ENCODE data around the gene IQSEC1. TPM values are rescaled to one million over a fixed set of nuclear protein-coding genes. Genes with fewer than 3 reads are reported as not detected.

IQSEC1 gene
- total RNA-seq, 1 donor from 2014 or later = 34.2 TPM

- H3K9me3 Mint-ChIP-seq (ENCODE audit: low read depth) = no peaks in the 10 kb centered on the region
- no peaks in the 10 kb centered on the region for H3K36me3 Mint-ChIP-seq (ENCODE audit: insufficient read depth)
- no peak for TF ChIP-seq CTCF (IDR thresholded peaks at IDR 0.05; ENCODE audit: unreplicated experiment)
- no peaks in the 10 kb centered on the region for H3K4me1 Mint-ChIP-seq (ENCODE audit: low read depth)
- peaks cover 19% of the 10 kb centered on the region for H3K27me3 Mint-ChIP-seq
- DNase-seq (ENCODE audit: low spot score, unreplicated experiment) = no peak
- no peak overlapping the region for H3K4me3 Mint-ChIP-seq (ENCODE audit: low read depth)
- H3K27ac Mint-ChIP-seq = no peak overlapping the region
These were observed 7.0 kb downstream of the IQSEC1 start for GRCh38 chr3:13066236-13066635.

- H3K4me3 Mint-ChIP-seq (ENCODE audit: low read depth) = no peak overlapping the region
- peaks cover 15% of the 10 kb centered on the region for H3K27me3 Mint-ChIP-seq
- DNase-seq (ENCODE audit: low spot score, unreplicated experiment) = no peak
- H3K9me3 Mint-ChIP-seq (ENCODE audit: low read depth) = no peaks in the 10 kb centered on the region
- H3K36me3 Mint-ChIP-seq (ENCODE audit: insufficient read depth) = no peaks in the 10 kb centered on the region
- TF ChIP-seq CTCF (IDR thresholded peaks at IDR 0.05; ENCODE audit: unreplicated experiment) = no peak
- H3K27ac Mint-ChIP-seq = no peak overlapping the region
- H3K4me1 Mint-ChIP-seq (ENCODE audit: low read depth) = no peaks in the 10 kb centered on the region
These were observed 7.5 kb downstream of the IQSEC1 start for GRCh38 chr3:13065727-13066126.

DNA sequence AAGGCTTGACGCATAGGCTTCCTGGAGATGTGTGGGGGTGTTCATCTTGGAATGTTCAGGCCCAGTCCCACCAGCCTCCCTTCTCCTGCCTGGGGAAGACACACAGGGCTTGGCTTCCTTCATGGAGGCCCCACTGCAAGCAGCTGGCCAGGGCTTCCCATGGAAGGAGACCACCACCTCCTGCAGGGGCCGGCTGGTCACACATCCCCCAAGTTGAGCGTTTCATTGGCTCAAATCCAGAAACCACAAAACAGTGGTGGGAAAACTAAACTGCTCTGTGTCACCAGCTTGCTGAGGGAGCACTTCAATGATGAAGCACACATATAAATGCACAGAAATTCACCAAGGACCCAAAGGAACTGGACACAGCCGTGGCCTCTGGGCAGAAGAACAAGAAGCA is 8.3 kb downstream of the IQSEC1 start:
- no peak overlapping the region for H3K27ac Mint-ChIP-seq
- H3K9me3 Mint-ChIP-seq (ENCODE audit: low read depth) = no peaks in the 10 kb centered on the region
- TF ChIP-seq CTCF (IDR thresholded peaks at IDR 0.05; ENCODE audit: unreplicated experiment) = no peak
- no peaks in the 10 kb centered on the region for H3K4me1 Mint-ChIP-seq (ENCODE audit: low read depth)
- no peak overlapping the region for H3K4me3 Mint-ChIP-seq (ENCODE audit: low read depth)
- peaks cover 14% of the 10 kb centered on the region for H3K27me3 Mint-ChIP-seq
- H3K36me3 Mint-ChIP-seq (ENCODE audit: insufficient read depth) = no peaks in the 10 kb centered on the region
- no peak for DNase-seq (ENCODE audit: low spot score, unreplicated experiment)

DNA sequence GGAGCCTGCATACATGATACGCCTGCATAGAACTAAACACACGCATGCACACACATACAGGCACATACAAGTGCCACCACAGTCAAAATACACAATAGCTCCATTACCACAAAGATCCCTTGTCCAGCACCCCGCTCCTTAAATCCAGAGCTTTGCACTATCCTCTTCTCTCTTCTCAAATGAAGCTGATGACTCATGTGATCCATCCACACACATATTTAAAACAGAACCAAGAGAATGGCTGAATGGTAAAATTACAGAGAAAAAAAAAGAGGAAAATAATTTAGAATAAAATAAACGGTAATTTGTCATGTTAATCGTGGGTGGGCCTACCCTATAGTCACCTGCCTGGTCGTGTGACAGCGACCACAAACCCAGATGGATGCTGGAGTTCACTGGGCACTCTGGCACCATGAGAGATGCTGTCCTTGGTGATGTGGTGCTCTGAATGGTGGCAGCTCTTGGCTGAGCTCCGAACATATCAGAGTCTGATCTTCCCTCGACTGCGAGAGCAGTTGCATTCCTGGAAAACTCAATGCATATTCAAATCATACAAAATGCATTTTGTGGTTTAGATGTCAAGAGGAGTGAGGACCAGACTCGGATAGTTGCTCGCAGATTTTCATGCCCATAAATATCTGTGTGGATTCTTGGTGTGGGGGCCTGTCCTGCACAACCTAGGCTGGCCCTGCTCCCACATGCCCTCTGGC is 8.9 kb downstream of the IQSEC1 start:
- Mint-ChIP-seq H3K36me3 (ENCODE audit: insufficient read depth) (no peaks in the 10 kb centered on the region), H3K9me3 (ENCODE audit: low read depth) (no peaks in the 10 kb centered on the region), H3K4me1 (ENCODE audit: low read depth) (no peaks in the 10 kb centered on the region), H3K27ac (no peak overlapping the region), H3K27me3 (peaks cover 15% of the 10 kb centered on the region), H3K4me3 (ENCODE audit: low read depth) (no peak overlapping the region)
- no peak for TF ChIP-seq CTCF (IDR thresholded peaks at IDR 0.05; ENCODE audit: unreplicated experiment)
- DNase-seq (ENCODE audit: low spot score, unreplicated experiment) = no peak

GRCh38 chr3:13063225-13063624 is 10.0 kb downstream of the IQSEC1 start:
- Mint-ChIP-seq H3K27ac (no peak overlapping the region), H3K4me3 (ENCODE audit: low read depth) (no peak overlapping the region), H3K9me3 (ENCODE audit: low read depth) (no peaks in the 10 kb centered on the region), H3K36me3 (ENCODE audit: insufficient read depth) (no peaks in the 10 kb centered on the region), H3K4me1 (ENCODE audit: low read depth) (no peaks in the 10 kb centered on the region), H3K27me3 (peaks cover 15% of the 10 kb centered on the region)
- TF ChIP-seq CTCF (IDR thresholded peaks at IDR 0.05; ENCODE audit: unreplicated experiment) = no peak
- no peak for DNase-seq (ENCODE audit: low spot score, unreplicated experiment)
